Endothelial cell (in vitro differentiated cells): ENCODE data around the gene NAA25. TPM values are rescaled to one million over a fixed set of nuclear protein-coding genes. Genes with fewer than 3 reads are reported as not detected.
A peak's percentile ranks its signal among the peaks of the same experiment; 100 is the strongest.
"Not testable (repeated sequence)": the region's sequence is repeated elsewhere in the genome, so short reads cannot be mapped to it uniquely, and the experiment has no call there.

Experiments used
- DNase-seq: peaks from one replicate; pipeline ENCODE4 v3.0.0; 2021; ENCODE audit warnings: low spot score
- H3K27ac Mint-ChIP-seq: one replicate; pipeline ENCODE4 v1.8.0; 2021; ENCODE audit warnings: mixed read lengths, inconsistent platforms; ENCODE audit not compliant: unreplicated experiment
- H3K27me3 Mint-ChIP-seq: one replicate; pipeline ENCODE4 v1.8.0; 2021; ENCODE audit warnings: mild to moderate bottlenecking, moderate library complexity, mixed read lengths, inconsistent platforms; ENCODE audit not compliant: unreplicated experiment
- H3K36me3 Mint-ChIP-seq: one replicate; pipeline ENCODE4 v1.8.0; 2021; ENCODE audit warnings: mild to moderate bottlenecking, low read depth, mixed read lengths, inconsistent platforms; ENCODE audit not compliant: unreplicated experiment
- H3K4me1 Mint-ChIP-seq: one replicate; pipeline ENCODE4 v1.8.0; 2021; ENCODE audit warnings: mild to moderate bottlenecking, mixed read lengths, inconsistent platforms; ENCODE audit not compliant: unreplicated experiment
- H3K4me3 Mint-ChIP-seq: one replicate; pipeline ENCODE4 v1.8.0; 2021; ENCODE audit warnings: mild to moderate bottlenecking, mixed read lengths, inconsistent platforms; ENCODE audit not compliant: unreplicated experiment
- H3K9me3 Mint-ChIP-seq: one replicate; pipeline ENCODE4 v1.8.0; 2021; ENCODE audit warnings: mixed read lengths, inconsistent platforms; ENCODE audit not compliant: unreplicated experiment
- CTCF ChIP-seq: fragments of 200-600 bp; sonication (generic); IDR thresholded peaks from one replicate; pipeline ENCODE4 v1.5.0; 2021; ENCODE audit warnings: antibody characterized with exemption; ENCODE audit not compliant: unreplicated experiment
- total RNA-seq: library from RNA; stranded (reverse); fragmentation: NEBNext Ultra II Directional; extraction: Animal tissue kit (Norgen Biotek cat#: 25700); gene quantifications from one replicate; pipeline ENCODE4 v1.2.1, GENCODE V29; 2021; ENCODE audit not compliant: unreplicated experiment

Gene NAA25
- total RNA-seq, 1 donor from 2014 or later = 23.4 TPM

GRCh38 chr12:112112409-112113133 is 4.0 kb upstream of the NAA25 start:
- H3K36me3 Mint-ChIP-seq = no peaks in the 10 kb centered on the region
- DNase-seq = no peak
- H3K4me1 Mint-ChIP-seq = peaks cover 14% of the 10 kb centered on the region
- no peaks in the 10 kb centered on the region for H3K9me3 Mint-ChIP-seq
- H3K27ac Mint-ChIP-seq = no peak overlapping the region
- H3K4me3 Mint-ChIP-seq = no peak overlapping the region
- no peak for TF ChIP-seq CTCF
- peaks cover 2% of the 10 kb centered on the region for H3K27me3 Mint-ChIP-seq

- TF ChIP-seq CTCF = no peak
- no peak for DNase-seq
- H3K36me3 Mint-ChIP-seq = no peaks in the 10 kb centered on the region
- H3K27ac Mint-ChIP-seq = no peak overlapping the region
- H3K9me3 Mint-ChIP-seq = no peaks in the 10 kb centered on the region
- peaks cover 6% of the 10 kb centered on the region for H3K27me3 Mint-ChIP-seq
- no peak overlapping the region for H3K4me3 Mint-ChIP-seq
- H3K4me1 Mint-ChIP-seq = peaks cover 18% of the 10 kb centered on the region
These were observed 3.3 kb upstream of the NAA25 start for GRCh38 chr12:112111931-112112330.

DNA sequence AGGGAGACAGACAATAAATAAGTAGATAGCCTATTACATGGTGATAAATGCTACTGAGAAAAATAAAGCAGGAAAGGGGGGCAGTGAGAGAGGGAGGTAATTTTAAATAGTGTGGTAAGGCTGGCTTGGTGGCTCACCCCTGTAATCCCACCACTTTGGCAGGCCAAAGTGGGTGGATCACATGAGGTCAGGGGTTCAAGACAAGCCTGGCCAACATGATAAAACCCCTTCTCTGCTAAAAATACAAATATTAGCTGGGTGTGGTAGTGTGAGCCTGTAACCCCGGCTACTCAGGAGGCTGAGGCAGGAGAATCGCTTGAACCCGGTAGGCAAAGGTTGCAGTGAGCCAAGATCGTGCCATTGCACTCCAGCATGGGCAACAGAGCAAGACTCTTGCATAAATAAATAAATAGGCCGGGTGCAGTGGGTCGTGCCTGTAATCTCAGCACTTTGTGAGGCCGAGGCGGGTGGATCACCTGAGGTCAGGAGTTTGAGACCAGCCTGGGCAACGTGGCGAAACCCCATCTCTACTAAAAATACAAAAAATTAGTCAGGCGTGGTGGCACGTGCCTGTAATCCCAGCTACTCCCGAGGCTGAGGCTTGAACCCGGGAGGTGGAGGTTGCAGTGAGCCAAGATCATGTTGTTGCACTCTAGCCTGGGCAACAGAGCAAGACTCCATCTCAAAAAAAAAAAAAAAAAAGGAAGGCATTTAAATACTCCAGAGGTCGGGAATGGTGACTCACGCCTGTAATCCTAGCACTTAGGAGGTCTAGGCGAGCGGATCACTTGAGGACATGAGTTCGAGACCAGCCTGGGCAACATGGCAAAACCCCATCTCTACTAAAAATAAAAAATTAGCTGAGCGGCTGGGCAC is 2.4 kb upstream of the NAA25 start:
- not testable (repeated sequence) for H3K36me3 Mint-ChIP-seq, DNase-seq, H3K4me3 Mint-ChIP-seq, H3K9me3 Mint-ChIP-seq, H3K27me3 Mint-ChIP-seq, H3K27ac Mint-ChIP-seq
- H3K4me1 Mint-ChIP-seq = peaks cover 15% of the 10 kb centered on the region

GRCh38 chr12:112107306-112108201 is 1.0 kb downstream of the NAA25 start:
- Mint-ChIP-seq H3K36me3 (no peaks in the 10 kb centered on the region), H3K4me1 (peaks cover 20% of the 10 kb centered on the region), H3K27me3 (peaks cover 9% of the 10 kb centered on the region), H3K9me3 (no peaks in the 10 kb centered on the region), H3K4me3 (peak overlapping the region; percentile 96), H3K27ac (peak overlapping the region; percentile 54)
- DNase-seq = peak; percentile 33
- no peak for TF ChIP-seq CTCF

DNA sequence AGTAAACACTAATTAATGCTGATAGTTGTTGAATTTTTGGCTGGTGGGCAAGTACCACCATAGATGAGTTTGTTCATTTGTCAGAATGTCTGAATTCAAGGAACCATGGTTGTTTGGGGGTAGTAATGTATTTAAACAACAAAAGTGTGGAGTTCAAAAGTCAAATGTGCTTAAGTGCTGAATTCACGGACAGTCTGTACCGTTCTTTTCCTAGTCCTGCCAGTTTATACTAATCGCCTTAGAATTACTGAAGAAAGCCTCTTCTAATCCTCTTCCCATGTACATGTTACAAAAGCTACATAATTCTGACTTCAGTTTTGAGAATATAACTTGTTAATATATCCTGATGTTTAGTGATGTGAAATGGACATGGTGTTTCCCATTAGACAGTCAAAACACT is 2.7 kb downstream of the NAA25 start:
- Mint-ChIP-seq H3K9me3 (no peaks in the 10 kb centered on the region), H3K4me1 (peaks cover 20% of the 10 kb centered on the region), H3K36me3 (peaks cover 3% of the 10 kb centered on the region), H3K27ac (peak overlapping the region; percentile 16), H3K4me3 (no peak overlapping the region), H3K27me3 (peaks cover 7% of the 10 kb centered on the region)
- DNase-seq = no peak
- TF ChIP-seq CTCF = no peak
